ENCODE results near the gene UCK1.

UCK1 gene

GRCh38 chr9:131475111-131475955 lies 55.7 kb downstream of the UCK1 start:
- TF ChIP-seq CTCF (IDR thresholded peaks at IDR 0.05; ENCODE audit: low read length, missing control alignments) = no peak
- no peak for DNase-seq (ENCODE audit: low read depth)
- H3K4me3 ChIP-seq (replicated peaks; ENCODE audit: low read depth, low read length) = no peak overlapping the region

GRCh38 chr9:131474711-131475110 lies 56.4 kb downstream of the UCK1 start:
- DNase-seq (ENCODE audit: low read depth) = no peak
- H3K4me3 ChIP-seq (replicated peaks; ENCODE audit: low read depth, low read length) = no peak overlapping the region
- no peak for TF ChIP-seq CTCF (IDR thresholded peaks at IDR 0.05; ENCODE audit: low read length, missing control alignments)

GRCh38 chr9:131473891-131474290 lies 57.2 kb downstream of the UCK1 start:
- no peak for DNase-seq (ENCODE audit: low read depth)
- no peak for TF ChIP-seq CTCF (IDR thresholded peaks at IDR 0.05; ENCODE audit: low read length, missing control alignments)
- H3K4me3 ChIP-seq (replicated peaks; ENCODE audit: low read depth, low read length) = no peak overlapping the region
